GM19372 (cell line): Measurements from ENCODE around the gene GNG7.
"Not testable (repeated sequence)": the region's sequence is repeated elsewhere in the genome, so short reads cannot be mapped to it uniquely, and the experiment has no call there.

Experiments used
- ATAC-seq: cut with Tn5 transposase; IDR thresholded peaks from one replicate; pipeline ENCODE4 v1.9.1; 2021; ENCODE audit warnings: mild to moderate bottlenecking, low read depth, moderate library complexity; ENCODE audit not compliant: unreplicated experiment

The GNG7 gene

GRCh38 chr19:2679439-2679838 is 23.1 kb downstream of the GNG7 start:
- ATAC-seq = no peak

- not testable (repeated sequence) for ATAC-seq
Observed at GRCh38 chr19:2678948-2679347, 23.5 kb downstream of the GNG7 start.

- peak; percentile 71 for ATAC-seq
Observed at GRCh38 chr19:2678044-2678671, 24.3 kb downstream of the GNG7 start.

GRCh38 chr19:2676823-2677222 is 25.7 kb downstream of the GNG7 start:
- ATAC-seq = no peak

GRCh38 chr19:2675892-2676291 is 26.6 kb downstream of the GNG7 start:
- no peak for ATAC-seq

- ATAC-seq = no peak
Observed at GRCh38 chr19:2670217-2670616, 32.3 kb downstream of the GNG7 start.

- ATAC-seq = no peak
Observed at GRCh38 chr19:2668175-2668763, 34.2 kb downstream of the GNG7 start.

- not testable (repeated sequence) for ATAC-seq
Observed at GRCh38 chr19:2667349-2667748, 35.1 kb downstream of the GNG7 start.

GRCh38 chr19:2666344-2666994 is 36.0 kb downstream of the GNG7 start:
- no peak for ATAC-seq

- no peak for ATAC-seq
Observed at GRCh38 chr19:2665103-2665502, 37.4 kb downstream of the GNG7 start.

GRCh38 chr19:2663920-2664571 is 38.4 kb downstream of the GNG7 start:
- ATAC-seq = no peak

- no peak for ATAC-seq
Observed at GRCh38 chr19:2661615-2662014, 40.9 kb downstream of the GNG7 start.

- ATAC-seq = no peak
Observed at GRCh38 chr19:2659856-2660432, 42.5 kb downstream of the GNG7 start.

GRCh38 chr19:2656533-2656932 is 46.0 kb downstream of the GNG7 start:
- no peak for ATAC-seq

- no peak for ATAC-seq
Observed at GRCh38 chr19:2653710-2654707, 48.5 kb downstream of the GNG7 start.

- no peak for ATAC-seq
Observed at GRCh38 chr19:2653218-2653617, 49.3 kb downstream of the GNG7 start.

GRCh38 chr19:2652504-2653099 is 49.9 kb downstream of the GNG7 start:
- no peak for ATAC-seq

- ATAC-seq = not testable (repeated sequence)
Observed at GRCh38 chr19:2651002-2651733, 51.3 kb downstream of the GNG7 start.

- ATAC-seq = no peak
Observed at GRCh38 chr19:2650515-2650914, 52.0 kb downstream of the GNG7 start.
